KMS-11 (cell line): Measurements from ENCODE around the gene SLC39A8.

Experiments
- H2AFZ ChIP-seq: fragments of 200-600 bp; sonication (generic); 2 replicates; pipeline ENCODE4 v1.6.1; 2016; ENCODE audit warnings: antibody characterized with exemption, mixed run types, low read depth
- H3K27ac ChIP-seq: fragments of 200-600 bp; sonication (generic); 2 replicates; pipeline ENCODE4 v1.6.1; 2016; ENCODE audit warnings: mild to moderate bottlenecking, mixed run types
- H3K27me3 ChIP-seq: fragments of 200-600 bp; sonication (generic); 2 replicates; pipeline ENCODE4 v1.6.1; 2017; ENCODE audit warnings: mild to moderate bottlenecking, low read depth, mixed run types, moderate library complexity; ENCODE audit not compliant: insufficient read depth
- H3K36me3 ChIP-seq: fragments of 200-600 bp; sonication (generic); 2 replicates; pipeline ENCODE4 v1.6.1; 2017; ENCODE audit warnings: mild to moderate bottlenecking, mixed run types; ENCODE audit not compliant: insufficient read depth
- H3K4me1 ChIP-seq: fragments of 200-600 bp; sonication (generic); 2 replicates; pipeline ENCODE4 v1.6.1; 2016; ENCODE audit warnings: mild to moderate bottlenecking, low read depth, mixed run types; ENCODE audit not compliant: poor library complexity, severe bottlenecking
- H3K4me2 ChIP-seq: fragments of 200-600 bp; sonication (generic); 2 replicates; pipeline ENCODE4 v1.7.0; 2016; ENCODE audit warnings: mild to moderate bottlenecking, mixed run types
- H3K4me3 ChIP-seq: fragments of 200-600 bp; sonication (generic); IDR thresholded peaks from 2 replicates; pipeline ENCODE4 v1.6.1; 2017; ENCODE audit warnings: low read depth, low read length, mixed read lengths; ENCODE audit not compliant: insufficient read depth
- H3K79me2 ChIP-seq: fragments of 200-600 bp; sonication (generic); 2 replicates; pipeline ENCODE4 v1.6.1; 2016; ENCODE audit warnings: low read depth, mixed run types; ENCODE audit not compliant: insufficient read depth
- H3K9ac ChIP-seq: fragments of 200-600 bp; sonication (generic); 2 replicates; pipeline ENCODE4 v1.6.1; 2016; ENCODE audit warnings: mild to moderate bottlenecking, mixed run types
- H4K20me1 ChIP-seq: fragments of 200-600 bp; sonication (generic); 2 replicates; pipeline ENCODE4 v1.6.1; 2016; ENCODE audit warnings: mild to moderate bottlenecking, mixed run types; ENCODE audit not compliant: insufficient read depth
- TF ChIP-seq, protein P1 (sequence below): fragments of 200-600 bp; sonication (generic); conservative IDR thresholded peaks from 2 replicates; pipeline ENCODE4 v1.6.1; 2017; ENCODE audit warnings: low read depth, mild to moderate bottlenecking, antibody characterized with exemption, low read length, moderate library complexity, mixed read lengths

Gene SLC39A8

DNA sequence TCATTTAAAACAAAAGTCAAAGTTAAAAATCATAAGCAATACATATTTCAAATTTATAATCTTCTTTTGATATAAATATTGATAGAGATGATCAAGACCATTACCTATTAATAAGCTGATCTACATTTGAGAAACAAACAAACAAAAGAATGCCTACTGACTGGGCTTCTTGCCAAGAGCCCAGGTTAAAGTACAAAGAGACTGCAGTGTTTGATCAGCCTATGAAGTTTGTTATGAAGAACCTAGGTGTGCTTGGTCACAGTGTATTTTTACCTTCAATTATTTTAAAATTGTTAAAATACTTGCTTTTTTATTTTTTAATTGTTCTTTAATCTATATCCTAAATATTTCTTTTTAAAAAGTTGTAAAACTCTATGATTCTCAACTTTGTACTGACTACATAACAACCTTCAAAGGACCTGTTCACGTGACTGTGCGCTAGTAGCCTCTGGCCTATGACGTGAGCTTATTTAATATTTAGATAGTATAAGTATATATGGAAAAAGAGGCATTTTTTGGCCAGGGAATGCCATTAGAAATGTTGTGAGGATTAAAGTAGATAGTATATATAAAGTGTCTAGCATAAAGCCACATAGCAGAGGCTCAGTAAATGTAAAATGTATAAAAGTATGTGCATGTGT lies 11.4 kb upstream of the SLC39A8 start:
- Histone ChIP-seq H3K4me1 (no peaks in the 10 kb centered on the region), H2AFZ (no peak overlapping the region), H3K27me3 (no peaks in the 10 kb centered on the region), H3K9ac (no peak overlapping the region), H3K79me2 (no peaks in the 10 kb centered on the region), H4K20me1 (no peaks in the 10 kb centered on the region), H3K4me3 (no peak overlapping the region), H3K36me3 (no peaks in the 10 kb centered on the region), H3K4me2 (no peak overlapping the region), H3K27ac (no peak overlapping the region)
- TF ChIP-seq, protein P1, sequence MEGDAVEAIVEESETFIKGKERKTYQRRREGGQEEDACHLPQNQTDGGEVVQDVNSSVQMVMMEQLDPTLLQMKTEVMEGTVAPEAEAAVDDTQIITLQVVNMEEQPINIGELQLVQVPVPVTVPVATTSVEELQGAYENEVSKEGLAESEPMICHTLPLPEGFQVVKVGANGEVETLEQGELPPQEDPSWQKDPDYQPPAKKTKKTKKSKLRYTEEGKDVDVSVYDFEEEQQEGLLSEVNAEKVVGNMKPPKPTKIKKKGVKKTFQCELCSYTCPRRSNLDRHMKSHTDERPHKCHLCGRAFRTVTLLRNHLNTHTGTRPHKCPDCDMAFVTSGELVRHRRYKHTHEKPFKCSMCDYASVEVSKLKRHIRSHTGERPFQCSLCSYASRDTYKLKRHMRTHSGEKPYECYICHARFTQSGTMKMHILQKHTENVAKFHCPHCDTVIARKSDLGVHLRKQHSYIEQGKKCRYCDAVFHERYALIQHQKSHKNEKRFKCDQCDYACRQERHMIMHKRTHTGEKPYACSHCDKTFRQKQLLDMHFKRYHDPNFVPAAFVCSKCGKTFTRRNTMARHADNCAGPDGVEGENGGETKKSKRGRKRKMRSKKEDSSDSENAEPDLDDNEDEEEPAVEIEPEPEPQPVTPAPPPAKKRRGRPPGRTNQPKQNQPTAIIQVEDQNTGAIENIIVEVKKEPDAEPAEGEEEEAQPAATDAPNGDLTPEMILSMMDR, result no peak

DNA sequence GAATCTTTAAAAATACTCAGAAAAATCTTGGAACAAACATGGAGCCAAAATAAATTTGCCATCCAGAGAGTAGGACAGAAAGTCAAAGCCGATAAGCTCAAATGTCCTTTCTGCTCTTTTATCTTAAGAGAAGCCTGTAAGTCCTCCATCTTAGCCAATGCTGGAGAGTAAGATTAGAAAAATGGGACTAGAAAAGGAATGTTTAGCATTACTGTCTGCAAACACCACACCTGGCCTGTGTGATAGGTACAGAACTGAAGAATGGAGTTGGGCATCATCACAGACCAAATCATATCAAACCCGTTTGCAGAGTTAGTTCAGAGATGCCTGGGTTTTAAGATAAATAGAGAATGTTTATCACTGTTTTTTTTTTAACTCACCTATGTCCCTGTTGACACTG lies 10.5 kb upstream of the SLC39A8 start:
- Histone ChIP-seq H3K4me3 (no peak overlapping the region), H4K20me1 (no peaks in the 10 kb centered on the region), H3K27ac (no peak overlapping the region), H3K79me2 (no peaks in the 10 kb centered on the region), H2AFZ (no peak overlapping the region), H3K9ac (no peak overlapping the region), H3K4me2 (no peak overlapping the region), H3K27me3 (no peaks in the 10 kb centered on the region), H3K36me3 (no peaks in the 10 kb centered on the region), H3K4me1 (no peaks in the 10 kb centered on the region)
- TF ChIP-seq, protein P1, result no peak

DNA sequence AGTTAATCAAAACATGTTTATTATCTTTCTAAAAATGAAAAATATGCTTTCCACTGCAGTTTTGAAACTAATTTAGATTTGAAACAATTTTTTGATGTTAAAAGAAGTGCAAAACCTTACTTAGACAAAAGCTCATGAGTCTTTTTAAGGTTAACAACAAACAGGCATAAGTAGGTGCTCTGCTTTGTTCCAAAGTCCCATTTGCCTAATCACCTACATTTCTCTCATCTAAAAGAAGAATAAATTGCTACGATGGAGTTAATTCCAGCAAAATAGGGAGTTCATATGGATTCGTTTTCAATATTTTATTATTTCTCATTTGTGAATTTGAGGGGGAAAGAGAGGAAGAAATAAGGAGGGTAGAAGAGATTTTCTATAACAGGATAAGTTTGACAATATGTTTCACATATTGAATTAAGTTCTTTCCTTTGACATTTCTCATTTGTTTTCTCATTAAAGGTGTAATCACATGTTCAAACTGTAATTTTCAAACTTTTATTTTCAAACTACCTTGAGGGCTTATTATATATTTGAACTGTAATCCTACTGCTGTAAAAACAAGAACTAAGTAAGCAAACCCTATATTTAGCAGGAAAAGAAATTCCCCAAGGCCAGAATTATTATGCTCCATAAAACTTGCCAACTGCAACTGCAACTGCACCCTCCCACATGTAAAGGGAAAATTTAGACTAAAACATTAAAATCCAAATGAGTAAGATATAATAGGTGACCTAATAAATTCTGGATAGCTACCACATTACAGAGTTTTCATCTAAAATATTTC lies 9.6 kb upstream of the SLC39A8 start:
- no peak overlapping the region for H3K9ac ChIP-seq
- no peaks in the 10 kb centered on the region for H3K4me1 ChIP-seq

DNA sequence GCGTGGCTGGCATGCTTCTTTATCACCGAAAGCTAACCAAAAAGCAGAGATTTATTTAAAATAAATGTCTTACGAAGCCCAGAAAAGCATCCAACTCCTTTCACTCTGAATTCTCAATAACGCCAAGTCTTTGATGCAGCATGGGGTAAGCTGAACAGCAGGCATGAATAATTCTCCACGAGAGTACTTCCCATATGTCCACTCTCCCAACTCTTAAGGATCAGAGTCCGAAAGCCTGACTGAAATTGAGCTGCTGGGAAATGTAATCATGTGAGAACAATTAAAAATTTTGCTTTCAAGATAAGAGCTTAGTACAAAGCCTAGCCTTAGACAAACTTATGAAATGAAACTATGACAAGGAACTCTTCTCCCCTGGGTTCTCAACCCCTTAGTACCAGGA lies 7.5 kb upstream of the SLC39A8 start:
- no peaks in the 10 kb centered on the region for H3K36me3 ChIP-seq
- no peak overlapping the region for H2AFZ ChIP-seq

More for the DNA sequence above, 9.6 kb upstream of the SLC39A8 start:
- Histone ChIP-seq H4K20me1 (no peaks in the 10 kb centered on the region), H2AFZ (no peak overlapping the region), H3K4me3 (no peak overlapping the region), H3K27me3 (no peaks in the 10 kb centered on the region), H3K4me2 (no peak overlapping the region), H3K27ac (no peak overlapping the region), H3K79me2 (no peaks in the 10 kb centered on the region), H3K36me3 (no peaks in the 10 kb centered on the region)
- TF ChIP-seq, protein P1, result no peak

More for the DNA sequence above, 7.5 kb upstream of the SLC39A8 start:
- Histone ChIP-seq H3K4me2 (no peak overlapping the region), H3K27ac (no peak overlapping the region), H3K9ac (no peak overlapping the region), H4K20me1 (no peaks in the 10 kb centered on the region), H3K4me1 (no peaks in the 10 kb centered on the region), H3K79me2 (no peaks in the 10 kb centered on the region), H3K4me3 (no peak overlapping the region), H3K27me3 (no peaks in the 10 kb centered on the region)
- TF ChIP-seq, protein P1, result no peak
